GM18499 (cell line): ENCODE results near the gene HTR3B.
"Not testable (repeated sequence)": the region's sequence is repeated elsewhere in the genome, so short reads cannot be mapped to it uniquely, and the experiment has no call there.

Source experiments
- ATAC-seq: cut with Tn5 transposase; IDR thresholded peaks from one replicate; pipeline ENCODE4 v1.9.1; 2021; ENCODE audit warnings: moderate number of reproducible peaks; ENCODE audit not compliant: insufficient read depth, unreplicated experiment

Gene HTR3B

GRCh38 chr11:113880971-113881370 is 23.6 kb upstream of the HTR3B start:
- ATAC-seq = no peak

- no peak for ATAC-seq
Measured at GRCh38 chr11:113881856-113882255, 22.7 kb upstream of the HTR3B start.

GRCh38 chr11:113884361-113884836 is 20.2 kb upstream of the HTR3B start:
- ATAC-seq = no peak

- no peak for ATAC-seq
Measured at GRCh38 chr11:113885897-113886296, 18.7 kb upstream of the HTR3B start.

GRCh38 chr11:113888848-113889247 is 15.7 kb upstream of the HTR3B start:
- ATAC-seq = no peak

- no peak for ATAC-seq
Measured at GRCh38 chr11:113894421-113894996, 10.1 kb upstream of the HTR3B start.

GRCh38 chr11:113895367-113896155 is 9.0 kb upstream of the HTR3B start:
- no peak for ATAC-seq

GRCh38 chr11:113896156-113896879 is 8.3 kb upstream of the HTR3B start:
- ATAC-seq = no peak

GRCh38 chr11:113901141-113901540 is 3.5 kb upstream of the HTR3B start:
- no peak for ATAC-seq

GRCh38 chr11:113906038-113906437 is 1.4 kb downstream of the HTR3B start:
- ATAC-seq = no peak

GRCh38 chr11:113906516-113906915 is 1.9 kb downstream of the HTR3B start:
- ATAC-seq = no peak

GRCh38 chr11:113907152-113907551 is 2.6 kb downstream of the HTR3B start:
- ATAC-seq = no peak

GRCh38 chr11:113907681-113908080 is 3.1 kb downstream of the HTR3B start:
- ATAC-seq = no peak

GRCh38 chr11:113908098-113908497 is 3.5 kb downstream of the HTR3B start:
- ATAC-seq = no peak

- ATAC-seq = not testable (repeated sequence)
Measured at GRCh38 chr11:113911491-113911890, 6.9 kb downstream of the HTR3B start.

GRCh38 chr11:113923572-113923971 is 19.0 kb downstream of the HTR3B start:
- no peak for ATAC-seq

- ATAC-seq = no peak
Measured at GRCh38 chr11:113926273-113927197, 21.9 kb downstream of the HTR3B start.

- ATAC-seq = no peak
Measured at GRCh38 chr11:113928311-113928710, 23.7 kb downstream of the HTR3B start.

- no peak for ATAC-seq
Measured at GRCh38 chr11:113932788-113933187, 28.2 kb downstream of the HTR3B start.

- ATAC-seq = not testable (repeated sequence)
Measured at GRCh38 chr11:113934193-113934592, 29.6 kb downstream of the HTR3B start.
